AG20443 (cell line): Measurements from ENCODE around the gene NMRK1.

ENCODE experiments used
- DNase-seq: peaks from one replicate; pipeline ENCODE4 v3.0.0; 2012; ENCODE audit warnings: low spot score, mixed read lengths

NMRK1 gene

DNA sequence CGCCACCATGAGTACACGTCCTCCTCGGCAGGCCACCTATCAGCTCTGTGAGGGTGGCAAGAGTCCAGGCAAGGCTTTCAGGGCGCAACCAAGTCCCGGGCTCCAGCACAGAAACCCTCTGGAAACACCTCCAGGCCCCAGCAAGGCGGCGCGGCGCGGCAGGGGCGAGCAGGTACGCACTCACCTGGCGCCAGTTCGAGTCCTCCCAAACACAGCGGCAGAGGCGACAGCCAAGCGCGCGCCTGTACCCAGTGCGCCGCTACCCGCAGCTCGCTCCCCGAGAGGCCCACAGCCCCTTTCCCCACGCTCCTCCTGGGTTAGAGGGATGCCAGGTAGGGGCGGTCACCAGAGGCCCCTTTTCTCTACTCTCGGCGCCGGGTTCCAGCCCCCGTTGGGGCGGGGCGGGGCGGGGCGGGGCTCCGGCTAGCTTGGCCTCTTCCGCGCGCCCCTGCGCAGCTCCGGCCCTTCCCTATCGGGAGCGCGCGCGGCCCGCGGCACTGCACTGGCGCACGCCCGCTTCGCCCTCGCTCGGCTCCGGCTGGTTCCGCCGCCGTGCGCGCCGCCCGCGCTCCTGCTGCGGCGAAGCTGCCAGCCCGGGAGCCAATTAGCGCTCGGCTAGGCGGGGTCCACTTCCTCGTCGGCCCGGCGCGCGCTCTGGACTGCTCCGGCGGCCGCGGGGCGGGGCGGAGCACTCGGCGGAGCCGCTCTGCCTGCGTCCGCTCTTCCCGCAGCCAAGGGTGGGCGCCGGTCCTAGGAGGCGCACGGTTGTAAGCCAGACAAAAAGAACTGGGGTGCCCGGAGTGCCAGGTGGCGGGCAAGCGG, at the start of gene NMRK1, which contains the start of gene OSTF1:
TSS of gene NMRK1 (minus strand) at position 332 of the 822 bp plus-strand sequence. CDS start 5,040 bp downstream, outside the sequence.
TSS of gene OSTF1 (plus strand) at position 691 of the 822 bp plus-strand sequence. CDS start 179 bp downstream, outside the sequence.
- DNase-seq: peak; percentile 97

DNA sequence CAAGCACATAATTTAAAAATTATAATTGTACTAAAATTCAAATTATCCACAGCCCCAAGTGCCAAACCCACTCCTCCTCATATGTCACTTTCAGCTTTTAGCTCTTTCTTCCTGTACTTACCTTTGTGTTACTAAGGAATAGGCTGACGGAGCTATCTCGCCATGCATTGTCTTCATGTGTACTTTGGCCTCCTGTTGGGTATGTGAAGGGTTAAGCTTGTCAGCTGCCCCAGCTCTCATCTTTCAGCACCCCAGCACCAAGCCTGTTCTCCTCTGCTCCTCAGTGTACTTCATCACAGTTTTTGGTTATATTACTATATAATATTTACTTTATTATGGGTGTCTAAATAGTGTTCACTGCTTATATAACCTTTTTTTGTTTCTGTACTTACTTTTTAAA, 46.5 kb upstream of the NMRK1 start:
- no peak for DNase-seq

DNA sequence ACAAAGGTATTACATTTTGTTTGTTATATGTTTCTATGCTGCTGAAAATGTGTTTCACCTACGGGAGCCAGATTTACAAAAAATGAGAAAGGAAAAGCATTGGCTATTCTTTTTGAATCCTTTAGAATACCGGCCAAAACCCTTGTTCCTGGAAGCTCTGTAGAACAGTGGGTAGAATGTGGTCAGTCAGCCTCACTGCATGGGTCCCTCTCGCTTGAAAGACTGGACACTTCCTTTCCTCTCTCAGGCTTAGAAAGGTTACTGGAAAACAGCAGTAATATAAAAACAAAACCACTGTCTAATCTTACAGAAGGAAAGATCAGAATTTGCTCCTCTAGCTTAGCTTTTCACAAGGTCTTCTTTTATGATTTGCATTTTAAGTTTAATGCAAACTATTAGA, 45.4 kb upstream of the NMRK1 start:
- no peak for DNase-seq

GRCh38 chr9:75132244-75132643, 44.3 kb upstream of the NMRK1 start:
- DNase-seq: no peak

DNA sequence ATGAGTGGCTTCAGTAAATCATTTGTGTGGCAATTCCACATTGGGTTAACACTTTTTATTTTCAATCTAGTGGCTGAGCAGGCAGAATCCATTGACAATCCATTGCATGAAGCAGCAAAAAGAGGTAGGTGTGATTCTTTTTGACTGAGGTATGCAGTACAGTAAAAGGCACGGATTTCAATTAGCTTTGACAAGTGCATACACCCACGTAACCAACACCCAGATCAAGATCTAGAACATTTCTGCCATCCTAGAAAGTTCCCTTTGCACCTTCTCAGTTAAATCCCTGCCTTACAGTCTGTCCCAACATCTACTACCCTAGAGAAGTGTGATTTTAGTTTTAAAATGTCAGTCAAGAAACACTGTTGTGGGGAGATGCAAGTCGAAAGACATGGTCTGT, 43.7 kb upstream of the NMRK1 start:
- DNase-seq: no peak

GRCh38 chr9:75130621-75131230, 42.8 kb upstream of the NMRK1 start:
- peak; percentile 32 for DNase-seq

GRCh38 chr9:75130172-75130571, 42.2 kb upstream of the NMRK1 start:
- DNase-seq: no peak

DNA sequence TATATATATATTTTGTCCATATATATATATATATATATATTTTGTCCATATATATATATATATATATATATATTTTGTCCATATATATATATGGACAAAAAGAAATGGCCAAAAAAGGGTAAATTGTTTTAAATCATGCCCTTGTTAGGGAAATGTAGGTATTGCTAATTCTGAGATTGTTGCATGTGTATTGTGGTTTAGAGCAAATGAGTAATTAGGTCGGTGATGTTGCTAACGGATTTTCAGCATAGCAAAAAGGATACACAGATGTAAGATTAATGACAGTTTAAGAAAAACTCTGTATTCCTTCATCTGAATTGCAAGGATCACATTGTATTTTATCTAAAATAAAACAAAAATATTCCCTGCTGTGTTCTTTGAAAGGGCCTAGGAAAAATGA, 40.6 kb upstream of the NMRK1 start:
- no peak for DNase-seq

GRCh38 chr9:75123696-75124095, 35.7 kb upstream of the NMRK1 start:
- DNase-seq: no peak

GRCh38 chr9:75121914-75122558, 34.1 kb upstream of the NMRK1 start:
- no peak for DNase-seq

DNA sequence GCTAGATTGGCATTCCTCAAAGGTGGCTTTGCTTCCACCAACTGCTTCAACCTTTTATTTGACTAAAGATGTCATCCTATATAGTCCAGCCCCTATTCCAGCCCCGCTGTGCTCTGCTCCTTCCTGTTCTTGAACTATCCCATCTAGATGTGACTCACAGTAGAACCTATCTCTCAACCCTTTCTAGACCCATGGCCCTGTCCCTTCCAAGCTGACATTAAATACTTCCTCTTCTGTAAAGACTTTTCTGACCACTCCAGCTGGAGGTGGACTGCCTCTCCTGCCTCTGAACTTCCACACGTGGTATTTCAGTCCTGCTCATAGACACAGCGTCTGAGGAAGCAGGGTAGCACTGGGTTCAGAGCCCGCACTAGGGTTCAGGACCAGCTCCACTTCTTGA, 32.7 kb upstream of the NMRK1 start:
- no peak for DNase-seq

- DNase-seq: no peak
These were observed 29.6 kb upstream of the NMRK1 start for GRCh38 chr9:75117564-75117963.

DNA sequence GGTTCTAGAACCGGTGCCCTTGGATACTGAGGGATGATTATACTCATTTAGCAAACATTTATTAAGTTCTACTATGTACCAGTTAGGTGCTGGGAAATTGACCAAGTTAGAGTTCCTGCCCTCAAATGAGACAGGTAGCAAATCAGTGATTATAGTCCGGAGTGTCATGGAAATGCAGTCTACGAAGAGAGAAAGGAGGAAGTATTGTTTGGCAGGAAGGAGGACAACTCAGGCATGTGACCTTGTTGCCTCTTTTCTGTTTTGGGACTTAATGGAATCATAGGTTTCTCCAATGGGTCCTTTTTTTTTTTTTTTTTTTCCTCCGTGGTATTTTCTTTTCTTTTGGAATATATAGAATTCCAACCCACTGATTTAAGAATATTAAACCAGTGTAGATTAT, 28.4 kb upstream of the NMRK1 start:
- DNase-seq: no peak

DNA sequence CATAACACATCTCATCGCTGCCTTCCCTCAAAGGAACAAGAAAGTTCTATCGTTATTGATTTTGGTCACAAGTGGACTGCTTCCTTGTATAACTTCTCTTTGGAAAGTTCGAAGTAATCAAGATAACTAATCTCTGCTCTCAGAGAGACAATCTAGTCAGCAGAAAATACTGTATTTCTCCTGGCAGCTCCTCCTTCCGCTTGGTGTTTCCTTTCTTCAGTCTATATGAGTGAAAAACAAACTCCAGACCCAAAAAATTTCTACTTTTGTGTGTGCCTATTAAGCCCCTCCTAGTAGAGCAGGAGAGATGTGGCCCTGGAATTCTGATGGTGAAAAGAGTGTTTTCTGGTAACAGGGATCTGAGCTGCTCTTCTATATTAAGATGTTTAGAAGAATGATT, 24.8 kb upstream of the NMRK1 start:
- no peak for DNase-seq

DNA sequence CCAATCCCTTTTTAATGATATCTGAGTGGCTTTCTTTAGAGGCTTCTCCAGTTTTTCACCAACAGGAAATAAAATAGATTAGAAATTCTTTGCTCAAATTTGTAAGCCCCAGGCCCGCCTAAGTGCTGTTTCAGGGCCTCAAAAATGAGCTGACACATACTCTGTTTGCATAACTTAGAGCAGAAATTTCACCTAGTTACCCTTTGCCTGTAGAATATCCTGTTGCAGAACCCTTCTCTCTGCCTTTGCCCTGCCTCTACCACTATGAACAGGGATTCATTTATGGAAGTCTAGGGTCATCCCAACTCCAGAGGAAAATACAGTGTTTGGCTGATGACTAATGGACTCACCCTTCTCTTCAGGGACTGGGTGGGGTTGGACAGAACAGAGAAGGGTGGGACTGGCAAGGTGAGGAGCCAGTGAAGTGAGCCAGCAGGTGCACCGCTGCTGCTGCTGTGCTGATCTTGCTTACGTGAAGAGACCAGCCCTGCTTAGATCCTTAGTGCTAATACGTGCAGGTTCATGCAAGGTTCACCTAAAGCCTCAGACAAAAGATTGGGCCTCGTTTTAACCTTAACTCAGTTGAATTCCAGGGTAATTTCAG, 23.2 kb upstream of the NMRK1 start:
- no peak for DNase-seq

DNA sequence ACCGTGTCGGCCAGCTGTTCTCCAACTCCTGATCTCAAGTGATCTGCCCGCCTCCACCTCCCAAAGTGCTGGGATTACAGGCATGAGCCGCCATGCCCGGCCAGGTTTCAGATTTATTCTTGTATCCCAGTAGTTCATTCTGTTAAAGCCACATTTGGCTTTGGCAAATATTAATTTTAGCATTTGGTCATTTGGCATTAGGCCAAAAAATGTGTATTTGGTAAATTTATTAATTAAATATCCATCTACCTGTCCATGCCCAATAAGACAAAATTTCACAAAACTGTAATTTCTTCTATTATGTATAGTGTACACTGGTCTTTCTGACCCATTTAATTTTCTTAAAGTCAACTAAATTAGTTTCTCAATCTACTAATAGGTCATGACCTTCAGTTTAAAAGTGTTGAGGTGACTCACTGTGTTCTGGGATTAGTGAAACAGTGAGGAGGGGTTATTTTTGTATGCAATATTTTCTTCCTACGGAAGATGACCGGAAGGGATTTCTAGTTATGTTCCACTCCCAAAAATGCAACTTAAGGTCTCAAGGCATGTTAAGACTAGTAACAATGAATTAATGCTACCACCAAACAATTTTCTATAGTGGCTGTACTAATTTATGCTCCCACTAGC, 21.4 kb upstream of the NMRK1 start:
- DNase-seq: no peak

GRCh38 chr9:75108571-75108970, 20.6 kb upstream of the NMRK1 start:
- DNase-seq: peak; percentile 74

DNA sequence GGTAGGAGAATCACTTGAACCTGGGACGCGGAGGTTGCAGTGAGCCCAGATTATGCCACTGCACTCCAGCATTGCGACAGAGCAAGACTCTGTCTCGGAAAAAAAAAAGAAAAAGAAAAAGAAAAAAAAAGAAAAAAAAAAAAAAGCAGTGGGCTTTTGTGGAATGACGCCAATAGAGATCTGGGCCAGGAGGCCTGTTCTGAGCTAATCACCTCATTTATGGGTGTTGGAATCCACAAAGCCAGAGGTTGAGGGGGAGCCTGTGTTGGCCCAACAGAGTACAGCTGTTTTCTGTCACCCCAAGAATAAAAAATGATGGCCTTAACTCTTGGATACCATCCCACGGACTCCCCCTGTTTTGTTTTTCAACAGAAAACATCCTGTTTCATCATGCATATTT, 18.9 kb upstream of the NMRK1 start:
- no peak for DNase-seq

DNA sequence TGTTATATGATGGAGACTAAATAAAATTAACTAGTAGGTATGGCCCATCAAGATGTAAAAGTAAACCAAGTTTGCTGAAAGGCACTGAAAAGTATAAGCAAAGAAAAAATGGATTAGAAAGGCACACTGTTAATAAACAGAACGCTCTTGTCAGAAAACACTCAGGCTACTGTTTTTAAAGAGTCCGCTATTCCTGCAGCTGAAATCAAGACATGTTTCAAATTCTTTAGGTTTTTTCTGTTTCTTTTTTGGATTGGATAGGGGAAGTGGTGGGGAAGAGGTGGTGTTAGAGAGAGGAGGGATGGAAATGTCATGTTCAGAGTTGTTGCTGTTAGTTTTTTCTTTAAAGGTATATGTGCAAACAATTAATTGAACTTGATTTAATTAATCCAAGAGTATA, 17.9 kb upstream of the NMRK1 start:
- no peak for DNase-seq

DNA sequence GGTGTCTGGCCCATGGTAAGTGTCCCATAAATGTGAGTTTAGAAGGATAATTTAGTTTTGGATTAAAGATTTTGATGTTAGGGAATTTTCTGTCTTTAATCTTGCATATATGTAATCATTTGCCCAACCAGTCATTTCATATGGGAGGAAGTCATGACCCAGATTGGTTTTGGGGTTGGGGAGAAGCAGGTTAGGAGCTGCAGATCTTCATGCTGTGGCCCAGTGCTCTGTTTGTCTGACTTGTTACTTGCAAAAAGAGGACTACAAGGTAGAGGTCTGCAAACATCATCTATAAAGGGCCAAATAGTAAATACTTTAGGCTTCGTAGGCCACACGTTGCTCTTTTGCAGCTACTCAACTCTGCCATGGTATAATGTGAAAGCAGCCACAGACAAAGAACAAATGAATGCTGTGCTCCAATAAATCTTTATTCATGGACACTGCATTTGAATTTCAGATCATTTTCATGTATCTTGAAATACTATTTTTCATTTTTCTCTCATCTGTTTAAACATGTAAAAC, 17.1 kb upstream of the NMRK1 start:
- no peak for DNase-seq

DNA sequence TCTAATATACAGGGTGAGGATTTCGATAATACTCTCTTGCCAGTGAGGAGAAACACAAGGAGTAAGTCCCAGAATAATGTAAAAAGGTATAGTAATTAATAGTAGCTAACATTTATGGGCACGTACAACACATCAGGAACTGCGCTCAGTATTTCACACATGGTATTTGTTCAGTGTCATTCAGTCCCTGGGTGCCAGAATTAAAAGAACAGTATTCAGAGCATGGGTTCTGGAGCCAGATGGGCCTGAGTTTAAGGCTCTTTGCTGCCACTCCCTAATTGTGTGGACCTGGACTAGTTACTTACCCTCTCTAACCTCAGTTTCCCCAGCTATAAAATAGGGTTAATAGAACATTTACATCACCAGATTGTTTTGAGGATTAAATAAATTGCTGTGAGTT, 16.7 kb upstream of the NMRK1 start:
- DNase-seq: no peak
